ENCODE results near the gene HSPA2. TPM values are rescaled to one million over a fixed set of nuclear protein-coding genes. Genes with fewer than 3 reads are reported as not detected.
"Not testable (repeated sequence)": the region's sequence is repeated elsewhere in the genome, so short reads cannot be mapped to it uniquely, and the experiment has no call there.

Gene HSPA2
- total and polyA plus RNA-seq, 2 experiments from 2014 or later: 0.93 to 2.4 TPM

- H3K27ac ChIP-seq: no peak overlapping the region
- no peaks in the 10 kb centered on the region for H3K9me3 ChIP-seq (ENCODE audit: low read depth)
- H3K4me1 ChIP-seq (ENCODE audit: low read depth): no peaks in the 10 kb centered on the region
- peaks cover under 1% of the 10 kb centered on the region for H3K27me3 ChIP-seq
- H3K4me3 ChIP-seq: no peak overlapping the region
- peak in 1 of 2 donors; percentile 95 for DNase-seq (ENCODE audit: low read depth in 1 of 2, low spot score in 1 of 2)
- no peaks in the 10 kb centered on the region for H3K36me3 ChIP-seq
- no peak for TF ChIP-seq CTCF (IDR thresholded peaks at IDR 0.05; ENCODE audit: low read depth, low read length)
Observed at GRCh38 chr14:64556526-64556925, 16.0 kb downstream of the HSPA2 start.

- not testable (repeated sequence) for H3K27me3 ChIP-seq; H3K4me3 ChIP-seq; H3K27ac ChIP-seq; H3K9me3 ChIP-seq (ENCODE audit: low read depth); H3K4me1 ChIP-seq (ENCODE audit: low read depth); DNase-seq (ENCODE audit: low read depth in 1 of 2, low spot score in 1 of 2); H3K36me3 ChIP-seq
Observed at GRCh38 chr14:64558216-64558615, 17.7 kb downstream of the HSPA2 start.

GRCh38 chr14:64561631-64562030 lies 21.1 kb downstream of the HSPA2 start:
- no peaks in the 10 kb centered on the region for H3K27me3 ChIP-seq
- no peaks in the 10 kb centered on the region for H3K36me3 ChIP-seq
- no peak for DNase-seq (ENCODE audit: low read depth in 1 of 2, low spot score in 1 of 2)
- no peak overlapping the region for H3K4me3 ChIP-seq
- no peak overlapping the region for H3K27ac ChIP-seq
- H3K4me1 ChIP-seq (ENCODE audit: low read depth): peaks cover 2% of the 10 kb centered on the region
- no peaks in the 10 kb centered on the region for H3K9me3 ChIP-seq (ENCODE audit: low read depth)
- TF ChIP-seq CTCF (IDR thresholded peaks at IDR 0.05; ENCODE audit: low read depth, low read length): no peak

- Histone ChIP-seq H3K36me3 (no peaks in the 10 kb centered on the region), H3K4me1 (ENCODE audit: low read depth) (peaks cover 8% of the 10 kb centered on the region), H3K4me3 (no peak overlapping the region), H3K27ac (no peak overlapping the region), H3K27me3 (no peaks in the 10 kb centered on the region), H3K9me3 (ENCODE audit: low read depth) (no peaks in the 10 kb centered on the region)
- DNase-seq (ENCODE audit: low read depth in 1 of 2, low spot score in 1 of 2): no peak
- TF ChIP-seq CTCF (IDR thresholded peaks at IDR 0.05; ENCODE audit: low read depth, low read length): no peak
Observed at GRCh38 chr14:64562436-64562835, 21.9 kb downstream of the HSPA2 start.

GRCh38 chr14:64563696-64564095 lies 23.2 kb downstream of the HSPA2 start:
- no peak for DNase-seq (ENCODE audit: low read depth in 1 of 2, low spot score in 1 of 2)
- H3K36me3 ChIP-seq: no peaks in the 10 kb centered on the region
- no peaks in the 10 kb centered on the region for H3K27me3 ChIP-seq
- no peaks in the 10 kb centered on the region for H3K9me3 ChIP-seq (ENCODE audit: low read depth)
- no peak overlapping the region for H3K4me3 ChIP-seq
- no peak for TF ChIP-seq CTCF (IDR thresholded peaks at IDR 0.05; ENCODE audit: low read depth, low read length)
- H3K4me1 ChIP-seq (ENCODE audit: low read depth): peaks cover 8% of the 10 kb centered on the region
- H3K27ac ChIP-seq: no peak overlapping the region

- Histone ChIP-seq H3K4me3 (no peak overlapping the region), H3K27ac (peak overlapping the region; percentile 49), H3K4me1 (ENCODE audit: low read depth) (peaks cover 8% of the 10 kb centered on the region), H3K27me3 (no peaks in the 10 kb centered on the region), H3K36me3 (no peaks in the 10 kb centered on the region), H3K9me3 (ENCODE audit: low read depth) (no peaks in the 10 kb centered on the region)
- no peak for TF ChIP-seq CTCF (IDR thresholded peaks at IDR 0.05; ENCODE audit: low read depth, low read length)
- DNase-seq (ENCODE audit: low read depth in 1 of 2, low spot score in 1 of 2): peak; percentile 29 to 30
Observed at GRCh38 chr14:64566651-64567122, 26.1 kb downstream of the HSPA2 start.
